ENCODE data around the gene ESYT1.

Gene ESYT1

DNA sequence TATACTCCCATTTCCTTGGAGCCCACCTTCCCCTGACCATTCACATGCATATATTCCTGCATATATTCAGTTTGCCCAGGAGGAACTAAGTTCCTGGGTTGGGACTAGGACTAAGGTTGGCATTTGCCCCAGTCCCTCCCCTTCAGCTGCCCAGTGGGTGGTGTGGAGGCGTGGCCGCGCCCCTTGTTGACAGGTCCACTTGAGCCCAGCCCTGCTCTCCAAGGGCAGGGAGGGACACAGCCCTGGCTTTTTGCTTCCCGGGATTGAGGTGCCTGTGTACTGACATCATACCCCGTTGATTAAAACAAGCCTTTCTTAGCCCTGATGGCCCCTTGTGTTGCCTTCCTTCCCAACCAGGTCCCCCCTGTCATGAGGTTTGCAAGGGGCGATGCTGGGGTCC, 40.8 kb upstream of the ESYT1 start:
- in situ Hi-C loops (cut with MboI; ENCODE audit: low sequenced_read_pairs, unreplicated experiment) = no loop called here
- no peak for DNase-seq (ENCODE audit: low spot score)
- TF ChIP-seq CTCF (IDR thresholded peaks at IDR 0.05; ENCODE audit: borderline replicate concordance, control extremely low read depth, extremely low read depth, insufficient read depth, missing control alignments) = no peak

- no peak for TF ChIP-seq CTCF (IDR thresholded peaks at IDR 0.05; ENCODE audit: borderline replicate concordance, control extremely low read depth, extremely low read depth, insufficient read depth, missing control alignments)
- in situ Hi-C loops (cut with MboI; ENCODE audit: low sequenced_read_pairs, unreplicated experiment) = no loop called here
These were observed 30.3 kb upstream of the ESYT1 start for GRCh38 chr12:56097738-56098137.

DNA sequence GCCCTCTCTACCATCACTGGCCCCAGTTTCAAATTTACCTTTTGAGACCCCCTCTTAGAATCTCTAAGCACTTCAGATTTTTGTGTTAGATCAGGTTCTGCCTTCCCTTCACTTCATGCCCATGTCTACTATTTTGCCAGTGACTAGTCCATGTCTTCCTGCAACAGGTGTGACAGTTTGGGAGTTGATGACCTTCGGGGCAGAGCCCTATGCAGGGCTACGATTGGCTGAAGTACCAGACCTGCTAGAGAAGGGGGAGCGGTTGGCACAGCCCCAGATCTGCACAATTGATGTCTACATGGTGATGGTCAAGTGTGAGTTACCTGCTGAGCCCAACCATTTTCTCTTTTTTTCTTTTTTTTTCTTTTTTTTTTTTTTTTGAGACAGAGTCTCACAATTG, 29.5 kb upstream of the ESYT1 start:
- no peak for TF ChIP-seq CTCF (IDR thresholded peaks at IDR 0.05; ENCODE audit: borderline replicate concordance, control extremely low read depth, extremely low read depth, insufficient read depth, missing control alignments)
- DNase-seq (ENCODE audit: low spot score) = no peak
- in situ Hi-C loops (cut with MboI; ENCODE audit: low sequenced_read_pairs, unreplicated experiment) = no loop called here

More at GRCh38 chr12:56097738-56098137, 30.3 kb upstream of the ESYT1 start:
- DNase-seq (ENCODE audit: low spot score) = no peak

GRCh38 chr12:56099787-56100186, 28.3 kb upstream of the ESYT1 start:
- in situ Hi-C loops (cut with MboI; ENCODE audit: low sequenced_read_pairs, unreplicated experiment) = no loop called here

GRCh38 chr12:56101045-56101444, 27.0 kb upstream of the ESYT1 start:
- no peak for DNase-seq (ENCODE audit: low spot score)
- no peak for TF ChIP-seq CTCF (IDR thresholded peaks at IDR 0.05; ENCODE audit: borderline replicate concordance, control extremely low read depth, extremely low read depth, insufficient read depth, missing control alignments)
- in situ Hi-C loops (cut with MboI; ENCODE audit: low sequenced_read_pairs, unreplicated experiment) = no loop called here

More at GRCh38 chr12:56099787-56100186, 28.3 kb upstream of the ESYT1 start:
- no peak for DNase-seq (ENCODE audit: low spot score)
- TF ChIP-seq CTCF (IDR thresholded peaks at IDR 0.05; ENCODE audit: borderline replicate concordance, control extremely low read depth, extremely low read depth, insufficient read depth, missing control alignments) = no peak

DNA sequence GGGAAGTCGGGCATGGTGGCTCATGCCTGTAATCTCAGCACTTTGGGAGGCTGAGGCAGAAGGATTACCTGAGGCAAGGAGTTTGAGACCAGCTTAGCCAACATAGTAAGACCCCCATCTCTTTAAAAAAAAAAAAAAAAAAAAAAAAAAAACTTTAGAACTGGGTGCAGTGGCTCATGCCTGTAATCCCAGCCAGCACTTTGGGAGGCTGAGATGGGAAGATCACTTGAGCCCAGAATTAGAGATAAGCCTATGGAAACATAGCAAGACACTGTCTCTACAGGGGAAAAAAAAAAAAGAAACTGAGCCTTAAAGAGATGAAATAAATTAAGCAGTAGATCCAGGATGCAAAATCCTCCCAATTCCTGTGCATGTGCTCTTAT, 25.4 kb upstream of the ESYT1 start:
- in situ Hi-C loops (cut with MboI; ENCODE audit: low sequenced_read_pairs, unreplicated experiment) = no loop called here
- DNase-seq (ENCODE audit: low spot score) = no peak
- TF ChIP-seq CTCF (IDR thresholded peaks at IDR 0.05; ENCODE audit: borderline replicate concordance, control extremely low read depth, extremely low read depth, insufficient read depth, missing control alignments) = no peak

All from GM13976 (cell line).